OCI-LY3 (cell line): ENCODE results near the gene PKP4.

Source experiments
- EZH2phosphoT487 ChIP-seq: fragments of 200-600 bp; shearing (Covaris generic); IDR thresholded peaks from 2 replicates; pipeline ENCODE4 v1.6.1; 2018; ENCODE audit warnings: antibody characterized with exemption, mixed run types, low read depth
- TF ChIP-seq, protein P1 (sequence below): fragments of 200-600, 300-600 bp; sonication (generic); IDR thresholded peaks from 2 replicates; pipeline ENCODE4 v1.5.1; 2014; ENCODE audit warnings: antibody characterized with exemption, low read length, low read depth

DNA sequence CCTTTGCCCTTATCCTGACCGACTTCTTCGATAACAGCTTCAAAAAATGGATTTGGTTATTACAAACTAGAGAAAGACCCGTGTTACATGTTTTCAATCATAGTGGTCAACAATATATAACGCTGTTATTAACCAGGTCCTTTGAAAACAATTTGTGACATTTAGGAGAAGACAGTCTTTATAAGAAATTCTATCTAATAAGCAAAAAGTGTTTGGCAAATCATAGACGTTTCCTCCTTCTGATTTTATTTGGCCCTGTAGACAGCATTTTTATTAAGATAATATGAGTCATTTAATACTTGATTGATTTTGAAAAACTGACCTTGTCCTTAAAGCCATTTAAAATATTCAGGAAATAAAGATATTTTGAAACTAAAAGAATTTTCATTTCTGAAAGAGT, 177.9 kb downstream of the PKP4 start:
- TF ChIP-seq, protein P1, sequence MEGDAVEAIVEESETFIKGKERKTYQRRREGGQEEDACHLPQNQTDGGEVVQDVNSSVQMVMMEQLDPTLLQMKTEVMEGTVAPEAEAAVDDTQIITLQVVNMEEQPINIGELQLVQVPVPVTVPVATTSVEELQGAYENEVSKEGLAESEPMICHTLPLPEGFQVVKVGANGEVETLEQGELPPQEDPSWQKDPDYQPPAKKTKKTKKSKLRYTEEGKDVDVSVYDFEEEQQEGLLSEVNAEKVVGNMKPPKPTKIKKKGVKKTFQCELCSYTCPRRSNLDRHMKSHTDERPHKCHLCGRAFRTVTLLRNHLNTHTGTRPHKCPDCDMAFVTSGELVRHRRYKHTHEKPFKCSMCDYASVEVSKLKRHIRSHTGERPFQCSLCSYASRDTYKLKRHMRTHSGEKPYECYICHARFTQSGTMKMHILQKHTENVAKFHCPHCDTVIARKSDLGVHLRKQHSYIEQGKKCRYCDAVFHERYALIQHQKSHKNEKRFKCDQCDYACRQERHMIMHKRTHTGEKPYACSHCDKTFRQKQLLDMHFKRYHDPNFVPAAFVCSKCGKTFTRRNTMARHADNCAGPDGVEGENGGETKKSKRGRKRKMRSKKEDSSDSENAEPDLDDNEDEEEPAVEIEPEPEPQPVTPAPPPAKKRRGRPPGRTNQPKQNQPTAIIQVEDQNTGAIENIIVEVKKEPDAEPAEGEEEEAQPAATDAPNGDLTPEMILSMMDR, result no peak
- no peak for TF ChIP-seq EZH2phosphoT487
